Large intestine (tissue), 3 donors: Measurements from ENCODE around the gene RAI1. TPM values are rescaled to one million over a fixed set of nuclear protein-coding genes. Genes with fewer than 3 reads are reported as not detected.
"Not testable (repeated sequence)": the region's sequence is repeated elsewhere in the genome, so short reads cannot be mapped to it uniquely, and the experiment has no call there.

Source experiments
- DNase-seq, 2 donors: peaks; one replicate each; pipeline versions ENCODE4 v3.0.0 to v3.0.0-alpha.2; 2013
- H3K27ac ChIP-seq: one replicate; pipeline ENCODE4 v1.5.1; 2013; ENCODE audit warnings: low read length
- H3K27me3 ChIP-seq: 2 replicates; pipeline ENCODE4 v1.6.1; 2013; ENCODE audit warnings: low read length; ENCODE audit not compliant: control insufficient read depth, insufficient read depth
- H3K36me3 ChIP-seq: 2 replicates; pipeline ENCODE4 v1.6.1; 2013; ENCODE audit warnings: low read length; ENCODE audit not compliant: control insufficient read depth, insufficient read depth
- H3K4me1 ChIP-seq: one replicate; pipeline ENCODE4 v1.6.1; 2013; ENCODE audit warnings: low read length; ENCODE audit not compliant: control insufficient read depth, insufficient read depth
- H3K4me3 ChIP-seq: one replicate; pipeline ENCODE4 v1.5.1; 2013; ENCODE audit warnings: low read length
- H3K9me3 ChIP-seq: one replicate; pipeline ENCODE4 v1.6.1; 2013; ENCODE audit warnings: mild to moderate bottlenecking, low read depth, low read length, moderate library complexity; ENCODE audit not compliant: control insufficient read depth
- WGBS: methylation state at CpG from one replicate; pipeline ENCODE4 v1.1.5; 2013; ENCODE audit warnings: low lambda C conversion rate; ENCODE audit not compliant: insufficient coverage; 5-methylcytosine and 5-hydroxymethylcytosine counted together
- polyA plus RNA-seq: library from polyadenylated mRNA; unstranded; fragments of 120-200 nt; gene quantifications from one replicate; pipeline ENCODE4 v1.2.1, GENCODE V29; 2013

Gene RAI1
- polyA plus RNA-seq, 1 donor, result 26.2 TPM

DNA sequence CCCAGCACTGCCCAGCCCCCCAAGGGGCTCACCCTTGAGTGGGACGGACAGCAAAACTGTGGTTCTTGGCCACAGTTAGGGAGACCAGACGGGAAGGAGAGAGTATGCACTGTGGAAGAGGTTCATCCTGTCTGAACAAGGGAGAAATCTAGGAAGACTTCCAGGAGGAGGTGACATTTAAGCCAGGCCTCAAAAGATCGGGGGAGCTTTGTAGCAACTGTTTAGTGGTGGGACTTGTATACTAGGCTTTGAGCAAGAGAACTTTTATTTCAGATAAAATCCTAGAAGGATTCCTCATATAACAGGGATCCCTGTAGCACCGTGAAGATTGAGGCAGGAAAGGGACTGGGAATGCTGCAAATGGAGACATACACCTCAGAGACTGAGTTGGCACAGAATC is 124.8 kb downstream of the RAI1 start:
- peaks cover 58% of the 10 kb centered on the region for H3K36me3 ChIP-seq
- H3K4me3 ChIP-seq, result no peak overlapping the region
- no CpG with 5 or more reads among the region's 4 CpGs for WGBS

DNA sequence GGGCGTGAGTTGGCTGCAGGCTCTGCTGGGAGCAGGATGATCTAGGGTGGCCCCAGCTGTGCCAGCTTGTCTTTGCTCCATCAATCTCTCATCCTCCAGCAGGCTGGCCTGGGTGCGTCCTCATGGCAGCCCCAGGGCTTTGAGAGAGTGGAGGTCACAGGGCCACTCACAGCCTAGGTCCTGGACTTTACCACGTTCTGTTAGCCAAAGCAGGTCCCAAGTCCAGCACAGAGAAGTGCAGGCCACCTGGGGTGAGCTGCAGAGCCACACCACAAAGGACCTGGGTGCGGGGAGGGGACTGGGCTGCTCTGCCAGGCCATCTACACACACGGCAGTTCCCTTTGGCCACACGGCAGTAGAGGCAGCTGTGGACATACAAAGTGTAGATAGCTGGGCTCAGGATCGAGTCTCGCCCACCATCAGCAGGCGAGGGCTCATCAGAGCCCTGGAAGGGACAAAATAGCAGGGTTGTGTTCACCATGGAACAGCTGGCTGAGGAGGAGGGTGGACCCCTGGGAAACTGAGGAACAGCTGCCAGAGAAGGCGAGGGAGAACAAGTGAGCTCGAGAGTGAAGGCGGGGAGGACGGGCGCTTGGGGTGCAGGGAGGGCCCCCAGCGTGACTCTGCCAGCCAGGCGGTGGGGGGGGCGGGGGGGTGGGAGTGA is 125.5 kb downstream of the RAI1 start:
- Histone ChIP-seq H3K4me3 (no peak overlapping the region), H3K9me3 (peaks cover 8% of the 10 kb centered on the region), H3K27me3 (no peaks in the 10 kb centered on the region), H3K27ac (no peak overlapping the region), H3K4me1 (peaks cover 13% of the 10 kb centered on the region), H3K36me3 (peaks cover 59% of the 10 kb centered on the region)
- WGBS, result no CpG with 5 or more reads among the region's 17 CpGs
- DNase-seq, result no peak

More for the DNA sequence above, 124.8 kb downstream of the RAI1 start:
- H3K4me1 ChIP-seq, result peaks cover 11% of the 10 kb centered on the region
- no peak overlapping the region for H3K27ac ChIP-seq
- peaks cover 8% of the 10 kb centered on the region for H3K9me3 ChIP-seq
- DNase-seq, result no peak
- no peaks in the 10 kb centered on the region for H3K27me3 ChIP-seq

DNA sequence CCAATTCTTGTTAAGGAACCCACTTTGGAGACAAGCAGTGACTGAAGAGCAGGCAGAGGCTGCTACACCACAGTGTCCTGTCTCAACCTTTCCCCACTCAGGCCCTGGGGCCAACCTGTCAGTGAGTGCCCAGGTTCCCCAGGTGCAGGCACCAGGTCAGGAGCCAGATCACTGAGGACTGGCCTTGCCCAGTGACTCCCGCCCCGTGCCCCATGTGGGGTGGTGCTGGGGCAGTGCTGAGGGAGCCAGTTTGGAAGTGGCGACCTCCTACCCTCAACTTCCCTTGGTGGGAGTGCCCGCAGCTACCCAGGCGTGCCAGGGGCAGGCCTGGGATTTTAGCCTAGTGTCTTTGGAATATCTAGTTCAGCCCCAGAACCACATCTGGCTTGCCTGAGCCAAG is 126.2 kb downstream of the RAI1 start:
- no peaks in the 10 kb centered on the region for H3K27me3 ChIP-seq
- no peak overlapping the region for H3K27ac ChIP-seq
- DNase-seq, result no peak
- H3K36me3 ChIP-seq, result peaks cover 60% of the 10 kb centered on the region
- H3K4me3 ChIP-seq, result no peak overlapping the region
- H3K4me1 ChIP-seq, result peaks cover 18% of the 10 kb centered on the region
- no CpG with 5 or more reads among the region's 5 CpGs for WGBS
- H3K9me3 ChIP-seq, result peaks cover 8% of the 10 kb centered on the region

DNA sequence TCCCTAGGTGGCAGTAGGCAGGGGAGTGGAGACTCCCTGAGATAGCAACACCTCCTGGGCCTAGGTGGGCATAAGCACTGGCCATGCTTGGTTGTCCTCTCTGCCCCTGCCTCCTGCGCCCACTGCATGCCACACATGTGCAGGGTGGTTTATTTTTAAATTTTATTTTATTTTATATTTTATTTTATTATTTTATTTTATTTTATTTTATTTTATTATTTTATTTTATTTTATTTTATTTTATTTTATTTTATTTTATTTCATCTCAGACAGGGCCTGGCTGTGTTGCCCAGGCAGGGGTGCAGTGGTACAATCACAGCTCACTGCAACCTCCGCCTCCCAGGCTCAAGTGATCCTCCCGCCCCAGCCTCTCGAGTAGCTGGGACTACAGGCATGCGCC is 126.9 kb downstream of the RAI1 start:
- WGBS, result 100% methylated on average over 2 of the region's 5 CpGs
- H3K36me3 ChIP-seq, result peaks cover 66% of the 10 kb centered on the region

DNA sequence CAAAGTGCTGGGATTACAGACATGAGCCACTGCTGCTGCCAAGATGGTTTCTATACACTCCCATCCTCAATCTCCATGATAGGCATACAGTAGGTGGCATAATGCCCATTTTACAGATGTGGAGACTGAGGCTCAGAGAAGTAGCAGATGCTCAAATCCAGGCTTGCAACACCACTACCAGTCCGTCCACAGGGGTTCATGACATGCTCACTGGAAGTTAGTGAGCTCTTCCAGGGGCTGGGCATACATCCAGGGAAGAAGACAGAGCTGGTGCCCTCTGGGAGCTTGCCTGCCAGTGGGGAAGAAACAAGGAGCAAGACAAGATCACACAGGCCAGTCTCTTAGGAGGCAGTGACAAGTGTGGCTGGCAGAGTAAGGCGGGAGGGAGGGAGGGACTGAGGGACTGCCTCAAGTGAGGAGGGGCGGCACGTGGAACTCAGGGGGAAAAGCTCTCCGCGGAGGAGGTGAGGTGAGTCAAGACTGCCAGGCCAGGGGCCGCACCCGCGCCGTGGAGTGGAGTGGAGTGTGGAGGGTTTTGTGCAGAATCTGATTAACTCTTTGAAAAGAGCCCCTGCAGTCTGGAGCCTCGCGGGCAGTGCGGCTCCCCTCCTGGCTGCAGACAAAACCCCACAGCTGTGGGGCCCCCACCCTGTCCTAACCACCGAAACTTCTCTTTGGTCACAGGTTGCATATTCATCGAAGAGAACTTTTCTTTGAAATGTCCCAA is 127.6 kb downstream of the RAI1 start:
- no peak for DNase-seq
- Histone ChIP-seq H3K36me3 (peaks cover 64% of the 10 kb centered on the region), H3K9me3 (peaks cover 8% of the 10 kb centered on the region), H3K4me1 (peaks cover 19% of the 10 kb centered on the region), H3K27ac (no peak overlapping the region), H3K27me3 (no peaks in the 10 kb centered on the region), H3K4me3 (no peak overlapping the region)
- no CpG with 5 or more reads among the region's 15 CpGs for WGBS

More for the DNA sequence above, 126.9 kb downstream of the RAI1 start:
- not testable (repeated sequence) for H3K9me3 ChIP-seq, H3K27ac ChIP-seq, H3K27me3 ChIP-seq, H3K4me3 ChIP-seq, DNase-seq
- peaks cover 19% of the 10 kb centered on the region for H3K4me1 ChIP-seq

DNA sequence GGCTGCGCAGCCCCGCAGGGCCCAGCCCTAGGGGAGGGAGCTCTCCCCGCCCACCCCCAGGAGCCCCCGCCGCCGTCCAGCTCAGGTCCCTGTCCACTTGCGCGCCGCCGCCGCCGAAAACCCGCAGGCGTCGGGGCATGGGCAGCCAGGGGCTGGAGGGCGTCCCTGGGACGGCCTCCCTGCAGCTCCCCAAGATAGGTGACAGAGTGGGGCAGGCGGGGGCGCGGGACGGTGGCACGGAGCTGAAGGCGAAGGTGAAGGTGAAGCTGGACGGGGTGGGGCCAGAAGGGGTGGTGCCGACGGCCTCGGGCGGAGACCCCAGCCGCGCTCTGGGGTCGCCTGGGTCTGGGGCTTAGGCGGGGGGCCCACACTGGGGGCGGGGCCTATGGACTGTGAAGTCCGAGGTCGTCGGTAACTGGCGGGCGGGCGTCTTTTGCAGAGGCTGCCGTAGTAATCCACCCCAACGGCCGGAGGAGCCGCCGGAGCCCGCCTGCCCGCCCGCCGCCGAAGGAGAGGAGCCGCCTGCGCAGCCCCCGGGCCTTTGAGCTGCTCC is 128.3 kb downstream of the RAI1 start:
- no CpG with 5 or more reads among the region's 52 CpGs for WGBS
- Histone ChIP-seq H3K4me1 (peaks cover 19% of the 10 kb centered on the region), H3K9me3 (peaks cover 8% of the 10 kb centered on the region), H3K36me3 (peaks cover 65% of the 10 kb centered on the region), H3K27me3 (no peaks in the 10 kb centered on the region), H3K27ac (no peak overlapping the region), H3K4me3 (peak overlapping the region; percentile 33)
- DNase-seq, result no peak

DNA sequence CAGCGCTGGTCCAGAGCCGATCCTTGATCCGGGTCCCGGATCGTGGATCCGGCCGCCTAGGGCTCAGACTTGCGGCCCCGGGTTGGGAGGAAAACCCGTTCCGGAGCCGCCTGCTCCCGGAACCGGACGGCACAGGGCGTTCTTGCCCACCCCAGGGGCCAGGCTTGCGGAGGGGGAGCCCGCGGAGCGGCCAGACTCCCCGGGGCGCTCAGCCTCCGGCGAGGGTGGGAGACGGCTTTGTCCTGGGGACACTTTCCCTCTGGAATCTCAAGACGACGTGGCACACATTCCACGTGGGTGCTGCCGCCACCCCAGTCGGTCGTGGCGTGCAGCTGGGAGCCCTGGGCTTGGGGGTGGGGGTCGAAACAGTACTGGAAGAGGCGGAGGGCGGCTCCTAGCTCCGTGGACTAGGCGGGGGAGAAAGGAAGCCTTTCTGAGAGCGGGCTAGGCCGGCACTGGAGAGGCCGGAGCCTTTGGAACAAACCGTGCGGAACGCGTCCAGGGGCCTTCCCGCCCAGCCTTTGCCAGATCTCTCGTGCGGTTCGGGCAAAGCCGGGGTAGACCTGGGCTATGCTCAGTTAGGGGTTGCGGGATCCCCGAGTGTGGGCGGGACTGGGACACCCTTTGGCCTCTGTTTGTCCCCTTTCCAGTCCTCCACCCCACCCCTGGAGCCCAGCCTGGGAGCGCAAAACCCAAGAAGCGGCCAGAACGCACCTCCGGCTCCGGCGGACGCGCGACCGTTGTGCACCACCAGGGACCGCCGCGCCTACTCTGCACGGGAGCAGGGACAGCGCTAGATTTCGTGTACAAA is 129.0 kb downstream of the RAI1 start:
- H3K4me1 ChIP-seq, result peaks cover 19% of the 10 kb centered on the region
- H3K27ac ChIP-seq, result no peak overlapping the region
- H3K27me3 ChIP-seq, result no peaks in the 10 kb centered on the region
- 80% methylated on average over 5 of the region's 68 CpGs for WGBS
- peaks cover 68% of the 10 kb centered on the region for H3K36me3 ChIP-seq
- peak in 1 of 2 donors; percentile 70 for DNase-seq
- H3K4me3 ChIP-seq, result peak overlapping the region; percentile 33
- H3K9me3 ChIP-seq, result peaks cover 8% of the 10 kb centered on the region

DNA sequence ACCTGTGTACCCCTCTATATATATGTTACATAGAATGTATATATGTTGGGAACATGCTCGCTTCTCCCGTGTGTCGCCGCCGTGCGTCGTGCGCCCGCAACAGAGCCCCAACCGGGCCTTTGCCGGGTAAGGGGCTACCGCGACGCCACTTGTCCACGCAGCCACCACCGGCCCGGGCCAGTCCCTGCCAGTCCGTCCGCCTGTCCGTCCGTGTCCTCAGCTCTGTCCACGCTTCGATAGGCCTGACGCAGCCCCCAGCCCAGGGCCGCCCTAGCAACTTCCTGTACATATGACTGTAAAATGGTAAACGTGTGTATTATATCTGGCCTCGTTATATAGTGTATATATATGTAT is 129.6 kb downstream of the RAI1 start:
- Histone ChIP-seq H3K4me1 (peaks cover 19% of the 10 kb centered on the region), H3K4me3 (no peak overlapping the region), H3K27me3 (no peaks in the 10 kb centered on the region), H3K9me3 (peaks cover 8% of the 10 kb centered on the region), H3K36me3 (peaks cover 68% of the 10 kb centered on the region), H3K27ac (no peak overlapping the region)
- WGBS, result no CpG with 5 or more reads among the region's 27 CpGs
- no peak for DNase-seq

DNA sequence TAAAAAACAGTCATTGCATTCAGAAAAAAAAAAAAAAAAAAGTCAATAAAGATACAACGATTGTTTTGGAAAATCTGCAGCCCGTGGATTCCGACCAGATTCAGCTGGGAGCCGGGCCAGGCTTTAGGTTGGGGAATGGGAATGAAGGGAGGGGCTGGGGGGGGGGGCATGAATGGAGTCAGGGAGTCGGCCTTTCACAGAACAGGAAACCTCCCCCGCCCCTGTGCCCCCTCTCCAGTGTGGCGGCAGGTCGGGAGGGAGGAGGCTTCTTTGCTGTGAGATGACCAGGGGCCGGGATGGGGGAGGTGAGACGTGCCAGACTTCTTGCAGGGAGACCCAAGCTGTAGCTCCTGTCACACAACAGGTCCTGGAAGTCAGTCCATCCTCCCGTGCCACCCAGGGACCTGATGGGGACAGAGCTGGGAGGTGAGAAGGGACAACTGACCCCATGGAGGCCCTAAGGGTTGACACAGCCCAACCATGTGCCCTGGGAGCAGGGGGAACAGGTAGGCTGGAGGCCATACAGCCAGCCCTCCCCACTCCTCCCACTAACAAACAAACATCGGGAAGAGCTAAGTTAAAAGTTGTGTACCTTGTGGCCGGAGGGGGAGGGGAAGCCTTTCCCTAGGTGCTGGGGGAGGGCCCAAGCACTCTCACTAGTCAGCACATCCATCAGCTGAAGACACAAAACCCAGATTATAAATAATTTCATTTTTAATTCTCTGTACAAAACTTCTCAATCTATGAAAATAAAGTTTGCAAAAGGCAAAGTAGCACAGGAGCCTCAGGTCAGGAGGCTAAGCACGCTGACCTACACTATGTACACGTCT is 130.3 kb downstream of the RAI1 start:
- H3K4me1 ChIP-seq, result peaks cover 19% of the 10 kb centered on the region
- no peak for DNase-seq
- H3K27me3 ChIP-seq, result no peaks in the 10 kb centered on the region
- H3K4me3 ChIP-seq, result no peak overlapping the region
- peaks cover 66% of the 10 kb centered on the region for H3K36me3 ChIP-seq
- H3K9me3 ChIP-seq, result peaks cover 8% of the 10 kb centered on the region
- no CpG with 5 or more reads among the region's 15 CpGs for WGBS
- no peak overlapping the region for H3K27ac ChIP-seq
